Astrocyte of the cerebellum (primary cell): ENCODE data around the gene NFE2.

ENCODE experiments used
- DNase-seq: peaks from one replicate; pipeline ENCODE4 v3.0.0-alpha.2; 2011; ENCODE audit warnings: low read depth
- H3K4me3 ChIP-seq: 2 replicates; pipeline ENCODE4 v1.5.1; 2011; ENCODE audit warnings: mild to moderate bottlenecking, low read depth, low read length, moderate library complexity
- in situ Hi-C: cut with HindIII; loops from 2 replicates; pipeline ENCODE4 v1.10.0; 2017; ENCODE audit warnings: low sequenced_read_pairs
- TF ChIP-seq, protein P1 (sequence below): IDR thresholded peaks from 2 replicates; pipeline ENCODE4 v1.5.1; 2012; ENCODE audit warnings: low read length, low read depth, moderate library complexity, mild to moderate bottlenecking; ENCODE audit errors: missing control alignments

NFE2 gene

DNA sequence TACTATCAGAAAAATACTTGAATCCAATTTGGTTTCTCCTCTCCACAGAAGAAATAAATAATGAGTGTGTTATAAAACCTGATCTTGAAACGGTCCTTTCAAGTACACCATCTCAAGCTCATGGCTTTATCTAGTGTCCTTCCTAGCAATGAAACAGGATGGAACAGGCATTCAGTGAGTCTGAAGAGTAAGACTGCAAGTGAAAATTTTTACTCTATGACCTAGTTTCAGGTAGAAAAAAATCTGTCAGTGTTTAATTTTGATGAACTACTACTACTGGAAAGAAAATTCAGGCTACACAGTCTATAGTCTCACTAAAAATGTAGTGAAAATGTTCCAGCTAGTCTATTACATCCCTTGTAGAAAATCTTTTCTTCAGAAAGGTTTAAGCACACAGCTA lies 28.6 kb downstream of the NFE2 start:
- no peak for DNase-seq
- TF ChIP-seq, protein P1, sequence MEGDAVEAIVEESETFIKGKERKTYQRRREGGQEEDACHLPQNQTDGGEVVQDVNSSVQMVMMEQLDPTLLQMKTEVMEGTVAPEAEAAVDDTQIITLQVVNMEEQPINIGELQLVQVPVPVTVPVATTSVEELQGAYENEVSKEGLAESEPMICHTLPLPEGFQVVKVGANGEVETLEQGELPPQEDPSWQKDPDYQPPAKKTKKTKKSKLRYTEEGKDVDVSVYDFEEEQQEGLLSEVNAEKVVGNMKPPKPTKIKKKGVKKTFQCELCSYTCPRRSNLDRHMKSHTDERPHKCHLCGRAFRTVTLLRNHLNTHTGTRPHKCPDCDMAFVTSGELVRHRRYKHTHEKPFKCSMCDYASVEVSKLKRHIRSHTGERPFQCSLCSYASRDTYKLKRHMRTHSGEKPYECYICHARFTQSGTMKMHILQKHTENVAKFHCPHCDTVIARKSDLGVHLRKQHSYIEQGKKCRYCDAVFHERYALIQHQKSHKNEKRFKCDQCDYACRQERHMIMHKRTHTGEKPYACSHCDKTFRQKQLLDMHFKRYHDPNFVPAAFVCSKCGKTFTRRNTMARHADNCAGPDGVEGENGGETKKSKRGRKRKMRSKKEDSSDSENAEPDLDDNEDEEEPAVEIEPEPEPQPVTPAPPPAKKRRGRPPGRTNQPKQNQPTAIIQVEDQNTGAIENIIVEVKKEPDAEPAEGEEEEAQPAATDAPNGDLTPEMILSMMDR, result no peak
- in situ Hi-C loops, result no loop called here
- no peak overlapping the region for H3K4me3 ChIP-seq

DNA sequence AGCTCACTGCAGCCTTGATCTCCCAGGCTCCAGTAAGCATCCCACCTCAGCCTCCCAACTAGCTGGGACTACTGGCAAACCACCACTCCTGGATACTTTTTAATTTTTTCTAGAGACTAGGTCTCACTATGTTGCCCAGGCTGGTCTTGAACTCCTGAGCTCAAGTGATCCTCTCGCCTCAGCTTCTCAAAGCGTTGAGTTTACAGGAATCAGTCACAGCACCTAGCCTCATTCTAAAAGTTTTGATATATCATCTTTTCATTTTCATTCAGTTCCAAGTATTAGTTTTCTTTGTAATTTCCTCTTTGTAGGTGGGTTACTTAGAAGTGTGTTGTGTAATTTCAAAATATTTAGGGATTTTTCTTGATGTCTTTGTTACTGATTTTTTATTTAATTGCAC lies 30.5 kb downstream of the NFE2 start:
- no peak overlapping the region for H3K4me3 ChIP-seq
- TF ChIP-seq, protein P1, result no peak
- no peak for DNase-seq
- in situ Hi-C loops, result no loop called here

DNA sequence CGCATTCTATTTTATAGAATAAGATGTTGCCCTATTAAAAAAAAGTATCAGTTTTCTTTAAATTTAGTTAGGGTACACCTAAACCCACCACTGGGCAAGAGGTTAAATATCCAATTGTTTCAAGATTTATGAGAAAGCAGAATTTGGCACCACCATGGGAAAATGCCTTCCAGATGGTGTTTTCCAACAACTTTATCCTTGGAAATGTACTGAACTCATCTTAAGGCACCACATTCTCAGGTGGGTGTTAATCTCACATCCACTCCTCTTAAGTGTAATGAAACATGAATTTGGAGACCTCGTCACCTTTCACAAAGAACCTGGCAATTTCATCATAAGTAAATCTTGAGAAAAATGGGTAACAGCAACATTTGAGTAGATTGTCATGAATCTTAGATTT lies 34.0 kb downstream of the NFE2 start:
- no peak for DNase-seq
- in situ Hi-C loops, result no loop called here
- TF ChIP-seq, protein P1, result no peak
- H3K4me3 ChIP-seq, result no peak overlapping the region

DNA sequence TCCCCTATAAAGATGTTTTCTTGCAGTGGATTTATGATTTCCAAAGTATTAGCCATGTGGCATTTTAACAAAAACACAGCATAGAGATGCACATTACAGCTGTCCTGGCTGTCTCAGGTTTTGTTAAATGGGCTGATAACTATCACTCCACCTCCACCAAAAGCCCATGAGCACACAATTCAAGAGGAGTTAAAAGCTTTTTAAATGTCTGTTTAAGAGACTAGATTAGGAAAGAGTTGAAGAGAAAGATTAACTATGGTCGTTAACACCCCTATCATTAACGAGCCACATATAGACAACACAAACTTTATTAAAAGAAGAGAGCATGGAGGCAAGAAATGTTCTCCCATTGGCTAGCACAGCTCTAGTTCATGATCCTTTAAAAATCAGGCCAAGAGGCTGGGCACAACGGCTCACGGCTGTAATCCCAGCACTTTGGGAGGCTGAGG lies 35.4 kb downstream of the NFE2 start:
- DNase-seq, result no peak
- TF ChIP-seq, protein P1, result no peak
- in situ Hi-C loops, result no loop called here
- H3K4me3 ChIP-seq, result no peak overlapping the region

DNA sequence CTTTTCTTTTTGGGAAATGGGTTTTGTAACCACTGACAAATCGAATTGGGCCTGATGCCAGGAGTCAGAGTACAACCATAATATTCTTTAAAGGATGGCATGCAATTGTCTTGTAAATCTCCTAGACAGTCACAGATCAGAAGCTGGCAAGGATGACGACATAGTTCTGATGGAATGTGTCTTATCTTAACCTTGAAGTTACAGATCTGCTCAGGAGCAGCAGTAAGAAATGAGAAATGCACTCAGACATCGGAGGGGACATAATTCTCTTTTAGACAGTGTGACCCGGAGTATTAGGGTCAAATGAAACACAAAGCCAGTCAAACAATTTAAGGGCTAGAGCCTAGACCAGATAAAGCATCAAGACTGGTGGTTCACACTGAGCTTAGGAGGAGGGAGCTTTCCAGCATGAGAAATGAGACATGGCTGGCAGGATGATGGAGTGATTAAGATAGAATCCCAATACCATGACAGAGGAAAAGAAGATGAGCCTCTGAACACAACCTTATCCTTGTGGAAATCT lies 38.4 kb downstream of the NFE2 start:
- TF ChIP-seq, protein P1, result no peak
- in situ Hi-C loops, result no loop called here
- H3K4me3 ChIP-seq, result no peak overlapping the region
- no peak for DNase-seq

DNA sequence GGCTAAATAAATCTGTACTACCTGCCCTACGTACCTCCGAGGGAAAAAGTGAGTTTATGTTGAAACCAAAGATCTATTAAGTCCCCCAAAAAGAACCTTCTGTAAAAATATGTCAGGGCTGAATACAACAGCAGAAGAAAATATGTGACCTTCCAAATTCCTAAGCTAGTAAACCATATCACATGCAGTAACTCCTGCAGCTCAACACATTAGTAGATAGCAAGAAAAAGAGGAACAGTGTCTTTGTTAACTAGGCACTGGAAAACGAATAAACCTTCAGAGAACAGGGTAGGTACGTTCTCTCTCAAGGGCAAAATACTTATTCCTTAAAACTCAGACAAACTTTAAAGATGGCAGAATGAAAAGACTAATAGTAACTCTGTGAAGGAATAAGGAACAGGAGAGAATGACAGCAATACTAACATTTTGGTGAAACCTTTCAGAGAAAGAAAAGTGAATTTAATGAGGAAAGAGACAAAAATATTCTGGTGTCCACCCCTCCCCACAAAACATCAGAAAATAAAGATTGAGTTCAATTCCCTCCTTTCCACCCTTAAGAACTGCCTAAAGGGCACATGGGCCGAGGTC lies 38.9 kb downstream of the NFE2 start:
- DNase-seq, result no peak
- in situ Hi-C loops, result no loop called here
- TF ChIP-seq, protein P1, result no peak
- no peak overlapping the region for H3K4me3 ChIP-seq
